HepG2 (cell line): ENCODE data around the gene SLC25A48.

Experiments
- CTCF ChIP-seq: sonication (generic); formaldehyde crosslinking; IDR thresholded peaks from 2 replicates; pipeline ENCODE4 v1.5.0; 2020; ENCODE audit warnings: mild to moderate bottlenecking, missing genetic modification reagents, moderate library complexity
- FOXO4 ChIP-seq: sonication (generic); formaldehyde crosslinking; conservative IDR thresholded peaks from 2 replicates; pipeline ENCODE4 v1.8.1; 2023; ENCODE audit warnings: missing genetic modification reagents
- HNRNPH1 ChIP-seq: fragments of 200-400 bp; formaldehyde crosslinking; optimal IDR thresholded peaks from 2 replicates; pipeline ENCODE3; 2017; ENCODE audit warnings: mild to moderate bottlenecking, low read depth, low read length
- MTA3 ChIP-seq: sonication (generic); formaldehyde crosslinking; IDR thresholded peaks from 2 replicates; pipeline ENCODE4 v1.4.0; 2020; ENCODE audit warnings: missing genetic modification reagents
- POLR2A ChIP-seq, 2 experiments: IDR thresholded peaks; 2 replicates each; pipeline ENCODE4 v1.6.1; 2011; ENCODE audit warnings: low read depth in 2 of 2, low read length in 2 of 2, mild to moderate bottlenecking in 1 of 2, moderate library complexity in 1 of 2; ENCODE audit not compliant: insufficient read depth in 1 of 2
- RBM22 ChIP-seq: fragments of 200-400 bp; formaldehyde crosslinking; optimal IDR thresholded peaks from 2 replicates; pipeline ENCODE3; 2017; ENCODE audit warnings: mild to moderate bottlenecking, low read length, moderate library complexity
- RFX5 ChIP-seq: IDR thresholded peaks from 2 replicates; pipeline ENCODE4 v1.6.1; 2011; ENCODE audit warnings: low read depth, low read length, improper control_type of control experiment
- TSC22D2 ChIP-seq: sonication (generic); formaldehyde crosslinking; IDR thresholded peaks from 2 replicates; pipeline ENCODE4 v1.5.1; 2020; ENCODE audit warnings: missing genetic modification reagents, mild to moderate bottlenecking, borderline replicate concordance
- ZNF724P ChIP-seq: sonication (generic); formaldehyde crosslinking; IDR thresholded peaks from 2 replicates; pipeline ENCODE4 v1.8.0; 2022; ENCODE audit warnings: missing genetic modification reagents, borderline replicate concordance
- TF ChIP-seq, protein P1 (sequence below): sonication (generic); formaldehyde crosslinking; IDR thresholded peaks from 2 replicates; pipeline ENCODE4 v1.4.0; 2020; ENCODE audit warnings: missing genetic modification reagents
- TF ChIP-seq, protein P2 (sequence below): sonication (generic); formaldehyde crosslinking; IDR thresholded peaks from 2 replicates; pipeline ENCODE4 v1.4.0; 2020; ENCODE audit warnings: missing genetic modification reagents

- TF ChIP-seq, protein P1, sequence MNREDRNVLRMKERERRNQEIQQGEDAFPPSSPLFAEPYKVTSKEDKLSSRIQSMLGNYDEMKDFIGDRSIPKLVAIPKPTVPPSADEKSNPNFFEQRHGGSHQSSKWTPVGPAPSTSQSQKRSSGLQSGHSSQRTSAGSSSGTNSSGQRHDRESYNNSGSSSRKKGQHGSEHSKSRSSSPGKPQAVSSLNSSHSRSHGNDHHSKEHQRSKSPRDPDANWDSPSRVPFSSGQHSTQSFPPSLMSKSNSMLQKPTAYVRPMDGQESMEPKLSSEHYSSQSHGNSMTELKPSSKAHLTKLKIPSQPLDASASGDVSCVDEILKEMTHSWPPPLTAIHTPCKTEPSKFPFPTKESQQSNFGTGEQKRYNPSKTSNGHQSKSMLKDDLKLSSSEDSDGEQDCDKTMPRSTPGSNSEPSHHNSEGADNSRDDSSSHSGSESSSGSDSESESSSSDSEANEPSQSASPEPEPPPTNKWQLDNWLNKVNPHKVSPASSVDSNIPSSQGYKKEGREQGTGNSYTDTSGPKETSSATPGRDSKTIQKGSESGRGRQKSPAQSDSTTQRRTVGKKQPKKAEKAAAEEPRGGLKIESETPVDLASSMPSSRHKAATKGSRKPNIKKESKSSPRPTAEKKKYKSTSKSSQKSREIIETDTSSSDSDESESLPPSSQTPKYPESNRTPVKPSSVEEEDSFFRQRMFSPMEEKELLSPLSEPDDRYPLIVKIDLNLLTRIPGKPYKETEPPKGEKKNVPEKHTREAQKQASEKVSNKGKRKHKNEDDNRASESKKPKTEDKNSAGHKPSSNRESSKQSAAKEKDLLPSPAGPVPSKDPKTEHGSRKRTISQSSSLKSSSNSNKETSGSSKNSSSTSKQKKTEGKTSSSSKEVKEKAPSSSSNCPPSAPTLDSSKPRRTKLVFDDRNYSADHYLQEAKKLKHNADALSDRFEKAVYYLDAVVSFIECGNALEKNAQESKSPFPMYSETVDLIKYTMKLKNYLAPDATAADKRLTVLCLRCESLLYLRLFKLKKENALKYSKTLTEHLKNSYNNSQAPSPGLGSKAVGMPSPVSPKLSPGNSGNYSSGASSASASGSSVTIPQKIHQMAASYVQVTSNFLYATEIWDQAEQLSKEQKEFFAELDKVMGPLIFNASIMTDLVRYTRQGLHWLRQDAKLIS (CRISPR knock-in tag): no peak
- TF ChIP-seq FOXO4 (CRISPR knock-in tag) (no peak), CTCF (CRISPR knock-in tag) (no peak), RFX5 (no peak), TSC22D2 (CRISPR knock-in tag) (no peak), POLR2A (IDR thresholded peaks at IDR 0.05; ENCODE audit: insufficient read depth in 1 of 2, low read depth in 2 of 2, low read length in 2 of 2) (no peak), ZNF724P (CRISPR knock-in tag) (no peak), RBM22 (no peak), HNRNPH1 (no peak), MTA3 (no peak)
- TF ChIP-seq, protein P2, sequence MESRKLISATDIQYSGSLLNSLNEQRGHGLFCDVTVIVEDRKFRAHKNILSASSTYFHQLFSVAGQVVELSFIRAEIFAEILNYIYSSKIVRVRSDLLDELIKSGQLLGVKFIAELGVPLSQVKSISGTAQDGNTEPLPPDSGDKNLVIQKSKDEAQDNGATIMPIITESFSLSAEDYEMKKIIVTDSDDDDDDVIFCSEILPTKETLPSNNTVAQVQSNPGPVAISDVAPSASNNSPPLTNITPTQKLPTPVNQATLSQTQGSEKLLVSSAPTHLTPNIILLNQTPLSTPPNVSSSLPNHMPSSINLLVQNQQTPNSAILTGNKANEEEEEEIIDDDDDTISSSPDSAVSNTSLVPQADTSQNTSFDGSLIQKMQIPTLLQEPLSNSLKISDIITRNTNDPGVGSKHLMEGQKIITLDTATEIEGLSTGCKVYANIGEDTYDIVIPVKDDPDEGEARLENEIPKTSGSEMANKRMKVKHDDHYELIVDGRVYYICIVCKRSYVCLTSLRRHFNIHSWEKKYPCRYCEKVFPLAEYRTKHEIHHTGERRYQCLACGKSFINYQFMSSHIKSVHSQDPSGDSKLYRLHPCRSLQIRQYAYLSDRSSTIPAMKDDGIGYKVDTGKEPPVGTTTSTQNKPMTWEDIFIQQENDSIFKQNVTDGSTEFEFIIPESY: no peak
Observed at GRCh38 chr5:135814812-135815211, 19.7 kb upstream of the SLC25A48 start.
